Activated T-helper 2 cell treated with anti-CD3 and anti-CD28 coated beads, Interferon-gamma antibody, Interleukin-2, Interleukin-4, amounts not matched to agents 10 μg/mL and 5 μg/mL and 100 μg/mL, durations not matched to agents 14 hours and 24 hours and 36 hours (primary cell): ENCODE data around the gene GATB. TPM values are rescaled to one million over a fixed set of nuclear protein-coding genes. Genes with fewer than 3 reads are reported as not detected.

Experiments used
- DNase-seq: peaks from one replicate; pipeline ENCODE4 v3.0.0; 2021; ENCODE audit warnings: low spot score
- H3K27ac Mint-ChIP-seq: one replicate; pipeline ENCODE4 v1.8.0; 2021; ENCODE audit warnings: mixed read lengths
- H3K27me3 Mint-ChIP-seq: one replicate; pipeline ENCODE4 v1.8.0; 2021; ENCODE audit warnings: low read depth, mixed read lengths
- H3K36me3 Mint-ChIP-seq: one replicate; pipeline ENCODE4 v1.8.0; 2021; ENCODE audit warnings: low read depth, mixed read lengths
- H3K4me1 Mint-ChIP-seq: one replicate; pipeline ENCODE4 v1.8.0; 2021; ENCODE audit warnings: low read depth, mixed read lengths
- H3K4me3 Mint-ChIP-seq: one replicate; pipeline ENCODE4 v1.8.0; 2021; ENCODE audit warnings: low read depth, mild to moderate bottlenecking, moderate library complexity, mixed read lengths
- H3K9me3 Mint-ChIP-seq: one replicate; pipeline ENCODE4 v1.8.0; 2021; ENCODE audit warnings: mixed read lengths
- intact Hi-C: fragments of 100-400 bp; cut with micrococcal nuclease; formaldehyde crosslinking; loops from one replicate; pipeline ENCODE4 v1.15.1; 2023
- total RNA-seq: library from RNA; stranded (reverse); gene quantifications from 2 replicates; pipeline ENCODE4 v1.2.3, GENCODE V29; 2022

Gene GATB
- total RNA-seq, 1 donor from 2014 or later, result 19.6 TPM

GRCh38 chr4:151798678-151799416 is 38.0 kb upstream of the GATB start:
- intact Hi-C loops, result no loop called here
- no peak overlapping the region for H3K4me3 Mint-ChIP-seq
- no peaks in the 10 kb centered on the region for H3K36me3 Mint-ChIP-seq
- no peak overlapping the region for H3K27ac Mint-ChIP-seq
- no peaks in the 10 kb centered on the region for H3K4me1 Mint-ChIP-seq
- no peaks in the 10 kb centered on the region for H3K9me3 Mint-ChIP-seq
- peaks cover 5% of the 10 kb centered on the region for H3K27me3 Mint-ChIP-seq
- DNase-seq, result no peak

- Mint-ChIP-seq H3K9me3 (no peaks in the 10 kb centered on the region), H3K27ac (no peak overlapping the region), H3K4me3 (no peak overlapping the region), H3K4me1 (no peaks in the 10 kb centered on the region), H3K27me3 (peaks cover 5% of the 10 kb centered on the region), H3K36me3 (no peaks in the 10 kb centered on the region)
- no peak for DNase-seq
- intact Hi-C loops, result no loop called here
Measured at GRCh38 chr4:151797853-151798252, 37.0 kb upstream of the GATB start.

GRCh38 chr4:151797131-151797530 is 36.3 kb upstream of the GATB start:
- DNase-seq, result no peak
- intact Hi-C loops, result no loop called here
- Mint-ChIP-seq H3K36me3 (no peaks in the 10 kb centered on the region), H3K27ac (no peak overlapping the region), H3K4me1 (no peaks in the 10 kb centered on the region), H3K9me3 (no peaks in the 10 kb centered on the region), H3K27me3 (peaks cover 5% of the 10 kb centered on the region), H3K4me3 (no peak overlapping the region)

GRCh38 chr4:151796106-151796505 is 35.3 kb upstream of the GATB start:
- Mint-ChIP-seq H3K36me3 (no peaks in the 10 kb centered on the region), H3K9me3 (no peaks in the 10 kb centered on the region), H3K4me3 (no peak overlapping the region), H3K27ac (no peak overlapping the region), H3K4me1 (no peaks in the 10 kb centered on the region), H3K27me3 (peaks cover 5% of the 10 kb centered on the region)
- intact Hi-C loops, result no loop called here
- no peak for DNase-seq

GRCh38 chr4:151792995-151793394 is 32.2 kb upstream of the GATB start:
- no peaks in the 10 kb centered on the region for H3K9me3 Mint-ChIP-seq
- DNase-seq, result no peak
- no peaks in the 10 kb centered on the region for H3K36me3 Mint-ChIP-seq
- H3K27ac Mint-ChIP-seq, result no peak overlapping the region
- peaks cover 10% of the 10 kb centered on the region for H3K27me3 Mint-ChIP-seq
- intact Hi-C loops, result no loop called here
- H3K4me3 Mint-ChIP-seq, result no peak overlapping the region
- no peaks in the 10 kb centered on the region for H3K4me1 Mint-ChIP-seq

- peaks cover 10% of the 10 kb centered on the region for H3K27me3 Mint-ChIP-seq
- no peak overlapping the region for H3K4me3 Mint-ChIP-seq
- no peaks in the 10 kb centered on the region for H3K9me3 Mint-ChIP-seq
- H3K36me3 Mint-ChIP-seq, result no peaks in the 10 kb centered on the region
- DNase-seq, result no peak
- no peaks in the 10 kb centered on the region for H3K4me1 Mint-ChIP-seq
- intact Hi-C loops, result no loop called here
- no peak overlapping the region for H3K27ac Mint-ChIP-seq
Measured at GRCh38 chr4:151792530-151792929, 31.7 kb upstream of the GATB start.

- no peak for DNase-seq
- H3K4me3 Mint-ChIP-seq, result no peak overlapping the region
- no peaks in the 10 kb centered on the region for H3K9me3 Mint-ChIP-seq
- no peak overlapping the region for H3K27ac Mint-ChIP-seq
- intact Hi-C loops, result no loop called here
- peaks cover 5% of the 10 kb centered on the region for H3K27me3 Mint-ChIP-seq
- no peaks in the 10 kb centered on the region for H3K36me3 Mint-ChIP-seq
- H3K4me1 Mint-ChIP-seq, result no peaks in the 10 kb centered on the region
Measured at GRCh38 chr4:151788021-151788420, 27.2 kb upstream of the GATB start.

- no peak for DNase-seq
- H3K4me1 Mint-ChIP-seq, result peaks cover 3% of the 10 kb centered on the region
- H3K4me3 Mint-ChIP-seq, result no peak overlapping the region
- no peak overlapping the region for H3K27ac Mint-ChIP-seq
- no peaks in the 10 kb centered on the region for H3K9me3 Mint-ChIP-seq
- H3K36me3 Mint-ChIP-seq, result no peaks in the 10 kb centered on the region
- H3K27me3 Mint-ChIP-seq, result peaks cover 10% of the 10 kb centered on the region
- intact Hi-C loops, result no loop called here
Measured at GRCh38 chr4:151786158-151786495, 25.3 kb upstream of the GATB start.

GRCh38 chr4:151785484-151786157 is 24.8 kb upstream of the GATB start:
- intact Hi-C loops, result no loop called here
- DNase-seq, result no peak
- Mint-ChIP-seq H3K4me3 (no peak overlapping the region), H3K27me3 (peaks cover 14% of the 10 kb centered on the region), H3K36me3 (no peaks in the 10 kb centered on the region), H3K9me3 (no peaks in the 10 kb centered on the region), H3K27ac (no peak overlapping the region), H3K4me1 (peaks cover 3% of the 10 kb centered on the region)

GRCh38 chr4:151784706-151785105 is 23.9 kb upstream of the GATB start:
- intact Hi-C loops, result no loop called here
- Mint-ChIP-seq H3K36me3 (no peaks in the 10 kb centered on the region), H3K4me3 (no peak overlapping the region), H3K4me1 (peaks cover 3% of the 10 kb centered on the region), H3K9me3 (no peaks in the 10 kb centered on the region), H3K27ac (no peak overlapping the region), H3K27me3 (peaks cover 13% of the 10 kb centered on the region)
- no peak for DNase-seq

- H3K4me3 Mint-ChIP-seq, result no peak overlapping the region
Measured at GRCh38 chr4:151783867-151784266, 23.1 kb upstream of the GATB start.

GRCh38 chr4:151782296-151782695 is 21.5 kb upstream of the GATB start:
- DNase-seq, result no peak
- Mint-ChIP-seq H3K9me3 (no peaks in the 10 kb centered on the region), H3K36me3 (no peaks in the 10 kb centered on the region), H3K27me3 (peaks cover 9% of the 10 kb centered on the region), H3K4me3 (no peak overlapping the region), H3K27ac (no peak overlapping the region), H3K4me1 (peaks cover 3% of the 10 kb centered on the region)
- intact Hi-C loops, result no loop called here

More at GRCh38 chr4:151783867-151784266, 23.1 kb upstream of the GATB start:
- H3K4me1 Mint-ChIP-seq, result peaks cover 3% of the 10 kb centered on the region
- H3K9me3 Mint-ChIP-seq, result no peaks in the 10 kb centered on the region
- no peak for DNase-seq
- no peaks in the 10 kb centered on the region for H3K36me3 Mint-ChIP-seq
- H3K27ac Mint-ChIP-seq, result no peak overlapping the region
- intact Hi-C loops, result no loop called here
- H3K27me3 Mint-ChIP-seq, result peaks cover 13% of the 10 kb centered on the region

GRCh38 chr4:151781026-151781425 is 20.2 kb upstream of the GATB start:
- Mint-ChIP-seq H3K27ac (no peak overlapping the region), H3K36me3 (no peaks in the 10 kb centered on the region), H3K9me3 (peaks cover 2% of the 10 kb centered on the region), H3K4me1 (peaks cover 3% of the 10 kb centered on the region), H3K27me3 (peaks cover 10% of the 10 kb centered on the region), H3K4me3 (no peak overlapping the region)
- no peak for DNase-seq
- intact Hi-C loops, result no loop called here
